Stimulated activated CD8-positive, alpha-beta memory T cell treated with anti-CD3 and anti-CD28 coated beads, Interleukin-7, amount 100 ng/mL, for 1 hour (primary cell): Measurements from ENCODE around the gene CERK.

Experiments
- DNase-seq, 2 donors: peaks; one replicate each; pipeline ENCODE4 v3.0.0-alpha.2; 2020; ENCODE audit warnings: low read depth in 2 of 2

CERK gene

GRCh38 chr22:46699091-46699490 is 39.0 kb downstream of the CERK start:
- DNase-seq = no peak

- DNase-seq = no peak
Observed at GRCh38 chr22:46697811-46698515, 40.1 kb downstream of the CERK start.

GRCh38 chr22:46696614-46697013 is 41.4 kb downstream of the CERK start:
- no peak for DNase-seq

- no peak for DNase-seq
Observed at GRCh38 chr22:46696229-46696518, 41.9 kb downstream of the CERK start.

- DNase-seq = no peak
Observed at GRCh38 chr22:46695346-46696228, 42.5 kb downstream of the CERK start.

- DNase-seq = no peak
Observed at GRCh38 chr22:46694416-46695170, 43.5 kb downstream of the CERK start.

GRCh38 chr22:46693634-46694415 is 44.2 kb downstream of the CERK start:
- DNase-seq = no peak

GRCh38 chr22:46691571-46691970 is 46.5 kb downstream of the CERK start:
- DNase-seq = no peak

GRCh38 chr22:46690146-46690545 is 47.9 kb downstream of the CERK start:
- no peak for DNase-seq

GRCh38 chr22:46688949-46689348 is 49.1 kb downstream of the CERK start:
- no peak for DNase-seq

- no peak for DNase-seq
Observed at GRCh38 chr22:46687460-46687859, 50.6 kb downstream of the CERK start.

- DNase-seq = no peak
Observed at GRCh38 chr22:46687048-46687444, 51.0 kb downstream of the CERK start.

GRCh38 chr22:46686221-46687047 is 51.6 kb downstream of the CERK start:
- DNase-seq = no peak

GRCh38 chr22:46684706-46685105 is 53.3 kb downstream of the CERK start:
- no peak for DNase-seq

- no peak for DNase-seq
Observed at GRCh38 chr22:46682011-46682731, 55.9 kb downstream of the CERK start.

GRCh38 chr22:46681010-46681409 is 57.0 kb downstream of the CERK start:
- no peak for DNase-seq

- DNase-seq = no peak
Observed at GRCh38 chr22:46679706-46680269, 58.3 kb downstream of the CERK start.

GRCh38 chr22:46678785-46679700 is 59.0 kb downstream of the CERK start:
- no peak for DNase-seq
